Measurements from ENCODE around the gene CEP192. TPM values are rescaled to one million over a fixed set of nuclear protein-coding genes. Genes with fewer than 3 reads are reported as not detected.
A peak's percentile ranks its signal among the peaks of the same experiment; 100 is the strongest.

CEP192 gene
- total and polyA plus RNA-seq, 12 donors, result 4.9 to 35.6 (median 30.4) TPM

- WGBS, 2 donors, result 54 to 76% methylated on average over 4 of the region's 4 CpGs
- Histone ChIP-seq H3K4me1 (peaks cover 0 to 8% (median 0%) of the 10 kb centered on the region in 9 donors), H3K27ac (no peak overlapping the region), H3K36me3 (peaks cover 0 to 98% (median 32%) of the 10 kb centered on the region in 9 donors), H3K9me3 (peaks cover 0 to 7% (median 0%) of the 10 kb centered on the region in 11 donors), H3K4me3 (no peak overlapping the region), H3K27me3 (no peaks in the 10 kb centered on the region)
- intact Hi-C loops (cut with DNase I), result loop anchor here in 2 of 10 donors (10.0 kb wide), 2 partner anchors 48 to 88 kb away; no protein-coding TSS in a partner anchor
- DNase-seq (no peak), ATAC-seq (no peak)
- TF ChIP-seq, protein P1, sequence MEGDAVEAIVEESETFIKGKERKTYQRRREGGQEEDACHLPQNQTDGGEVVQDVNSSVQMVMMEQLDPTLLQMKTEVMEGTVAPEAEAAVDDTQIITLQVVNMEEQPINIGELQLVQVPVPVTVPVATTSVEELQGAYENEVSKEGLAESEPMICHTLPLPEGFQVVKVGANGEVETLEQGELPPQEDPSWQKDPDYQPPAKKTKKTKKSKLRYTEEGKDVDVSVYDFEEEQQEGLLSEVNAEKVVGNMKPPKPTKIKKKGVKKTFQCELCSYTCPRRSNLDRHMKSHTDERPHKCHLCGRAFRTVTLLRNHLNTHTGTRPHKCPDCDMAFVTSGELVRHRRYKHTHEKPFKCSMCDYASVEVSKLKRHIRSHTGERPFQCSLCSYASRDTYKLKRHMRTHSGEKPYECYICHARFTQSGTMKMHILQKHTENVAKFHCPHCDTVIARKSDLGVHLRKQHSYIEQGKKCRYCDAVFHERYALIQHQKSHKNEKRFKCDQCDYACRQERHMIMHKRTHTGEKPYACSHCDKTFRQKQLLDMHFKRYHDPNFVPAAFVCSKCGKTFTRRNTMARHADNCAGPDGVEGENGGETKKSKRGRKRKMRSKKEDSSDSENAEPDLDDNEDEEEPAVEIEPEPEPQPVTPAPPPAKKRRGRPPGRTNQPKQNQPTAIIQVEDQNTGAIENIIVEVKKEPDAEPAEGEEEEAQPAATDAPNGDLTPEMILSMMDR (IDR thresholded peaks at IDR 0.05), result no peak
Observed at GRCh38 chr18:13067124-13067523, 76.0 kb downstream of the CEP192 start.

DNA sequence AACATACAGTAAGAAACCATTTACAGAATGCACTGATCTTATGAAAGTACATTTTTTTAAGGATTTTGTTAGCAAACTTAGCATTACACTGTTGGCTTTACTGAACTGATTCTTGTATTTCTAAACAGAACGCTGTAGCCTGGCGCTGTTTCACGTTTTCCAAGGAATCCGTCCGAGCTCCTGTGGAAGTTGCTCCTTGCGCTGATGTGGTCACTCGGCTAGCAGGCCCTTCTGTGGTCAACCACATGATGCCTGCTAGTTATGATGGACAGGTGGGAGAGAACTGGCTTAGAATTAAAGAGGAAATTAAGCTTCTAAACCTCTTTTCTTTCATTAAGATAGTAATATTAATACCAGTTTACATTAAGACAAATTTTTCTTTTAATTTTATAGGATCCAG is 76.8 kb downstream of the CEP192 start:
- Histone ChIP-seq H3K9me3 (peaks cover 0 to 7% (median 0%) of the 10 kb centered on the region in 11 donors), H3K4me1 (peaks cover 0 to 8% (median 0%) of the 10 kb centered on the region in 9 donors), H3K27me3 (no peaks in the 10 kb centered on the region), H3K36me3 (peaks cover 0 to 98% (median 32%) of the 10 kb centered on the region in 9 donors), H3K4me3 (no peak overlapping the region), H3K27ac (no peak overlapping the region)
- no peak for DNase-seq
- no peak for ATAC-seq
- intact Hi-C loops (cut with DNase I), result loop anchor here in 2 of 10 donors (10.0 kb wide), 2 partner anchors 47 to 87 kb away; no protein-coding TSS in a partner anchor
- TF ChIP-seq, protein P1 (IDR thresholded peaks at IDR 0.05), result no peak
- WGBS, 2 donors, result 87 to 96% methylated on average over 7 of the region's 7 CpGs

- no peaks in the 10 kb centered on the region for H3K27me3 ChIP-seq
- TF ChIP-seq, protein P1 (IDR thresholded peaks at IDR 0.05), result no peak
- H3K4me1 ChIP-seq, result peaks cover 0 to 8% (median 0%) of the 10 kb centered on the region in 9 donors
- H3K27ac ChIP-seq, result peak overlapping the region in 5 of 10 donors; percentile 8 to 63 (median 46)
- peaks cover 0 to 98% (median 49%) of the 10 kb centered on the region in 9 donors for H3K36me3 ChIP-seq
- H3K4me3 ChIP-seq, result no peak overlapping the region
- ATAC-seq (peak; percentile 46 to 97 (median 90)), DNase-seq (peak in 1 of 2 donors; percentile 9)
- WGBS, 2 donors, result 59 to 64% methylated on average over 5 of the region's 5 CpGs
- intact Hi-C loops (cut with DNase I), result no loop called here
- no peaks in the 10 kb centered on the region for H3K9me3 ChIP-seq
Observed at GRCh38 chr18:13070460-13070859, 79.3 kb downstream of the CEP192 start.

DNA sequence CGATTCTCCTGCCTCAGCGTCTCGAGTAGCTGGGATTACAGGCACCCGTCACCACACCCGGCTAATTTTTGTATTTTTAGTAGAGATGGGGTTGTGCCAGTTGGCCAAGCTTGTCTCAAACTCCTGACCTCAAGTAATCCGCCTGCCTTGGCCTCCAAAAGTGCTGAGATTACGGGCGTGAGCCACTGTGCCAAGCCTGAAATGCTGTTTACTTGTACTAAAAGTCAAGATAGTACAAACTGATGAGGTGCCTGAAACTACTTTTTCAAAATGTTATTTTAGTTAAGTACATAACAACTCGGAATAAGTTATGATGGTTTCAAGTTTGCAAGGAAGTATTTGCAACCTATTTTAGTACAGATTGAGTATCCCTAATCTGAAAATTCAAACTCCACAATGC is 85.7 kb downstream of the CEP192 start:
- Histone ChIP-seq H3K4me3 (no peak overlapping the region), H3K9me3 (peaks cover 0 to 32% (median 7%) of the 10 kb centered on the region in 11 donors), H3K27me3 (no peaks in the 10 kb centered on the region), H3K36me3 (peaks cover 0 to 88% (median 25%) of the 10 kb centered on the region in 9 donors), H3K27ac (peak overlapping the region in 3 of 10 donors; percentile 0 to 40 (median 28)), H3K4me1 (peaks cover 0 to 15% (median 6%) of the 10 kb centered on the region in 9 donors)
- peak in 1 of 2 donors; percentile 15 for DNase-seq
- intact Hi-C loops (cut with DNase I), result no loop called here
- TF ChIP-seq, protein P1 (IDR thresholded peaks at IDR 0.05), result no peak
- WGBS, 2 donors, result 46 to 58% methylated on average over 9 of the region's 9 CpGs
- peak in 4 of 8 donors; percentile 46 to 81 (median 54) for ATAC-seq

Data from heart right ventricle (tissue), 16 donors.